ENCODE results near the gene ADAMTS3.

The ADAMTS3 gene

GRCh38 chr4:72352711-72353110, 216.3 kb downstream of the ADAMTS3 start:
- Histone ChIP-seq H3K4me1 (ENCODE audit: control insufficient read depth in 1 of 2, insufficient read depth in 1 of 2, low read depth in 1 of 2, low read length in 1 of 2) (no peaks in the 10 kb centered on the region), H3K9me3 (no peaks in the 10 kb centered on the region), H3K4me3 (ENCODE audit: low read depth in 1 of 2, low read length in 1 of 2) (no peak overlapping the region), H3K36me3 (no peaks in the 10 kb centered on the region), H3K27me3 (no peaks in the 10 kb centered on the region), H3K27ac (no peak overlapping the region)
- TF ChIP-seq CTCF (IDR thresholded peaks at IDR 0.05) = no peak

GRCh38 chr4:72351521-72351920, 217.5 kb downstream of the ADAMTS3 start:
- Histone ChIP-seq H3K36me3 (no peaks in the 10 kb centered on the region), H3K27me3 (no peaks in the 10 kb centered on the region), H3K4me3 (ENCODE audit: low read depth in 1 of 2, low read length in 1 of 2) (no peak overlapping the region), H3K27ac (no peak overlapping the region), H3K9me3 (no peaks in the 10 kb centered on the region), H3K4me1 (ENCODE audit: control insufficient read depth in 1 of 2, insufficient read depth in 1 of 2, low read depth in 1 of 2, low read length in 1 of 2) (no peaks in the 10 kb centered on the region)
- no peak for TF ChIP-seq CTCF (IDR thresholded peaks at IDR 0.05)

- no peak for TF ChIP-seq CTCF (IDR thresholded peaks at IDR 0.05)
- H3K27me3 ChIP-seq = no peaks in the 10 kb centered on the region
- H3K27ac ChIP-seq = no peak overlapping the region
- no peaks in the 10 kb centered on the region for H3K36me3 ChIP-seq
- no peak overlapping the region for H3K4me3 ChIP-seq (ENCODE audit: low read depth in 1 of 2, low read length in 1 of 2)
- H3K4me1 ChIP-seq (ENCODE audit: control insufficient read depth in 1 of 2, insufficient read depth in 1 of 2, low read depth in 1 of 2, low read length in 1 of 2) = no peaks in the 10 kb centered on the region
- H3K9me3 ChIP-seq = no peaks in the 10 kb centered on the region
Observed at GRCh38 chr4:72348701-72349100, 220.3 kb downstream of the ADAMTS3 start.

- no peak overlapping the region for H3K4me3 ChIP-seq (ENCODE audit: low read depth in 1 of 2, low read length in 1 of 2)
- no peaks in the 10 kb centered on the region for H3K27me3 ChIP-seq
- no peaks in the 10 kb centered on the region for H3K36me3 ChIP-seq
- no peak overlapping the region for H3K27ac ChIP-seq
- no peak for TF ChIP-seq CTCF (IDR thresholded peaks at IDR 0.05)
- H3K4me1 ChIP-seq (ENCODE audit: control insufficient read depth in 1 of 2, insufficient read depth in 1 of 2, low read depth in 1 of 2, low read length in 1 of 2) = no peaks in the 10 kb centered on the region
- H3K9me3 ChIP-seq = no peaks in the 10 kb centered on the region
Observed at GRCh38 chr4:72344418-72344817, 224.6 kb downstream of the ADAMTS3 start.

- Histone ChIP-seq H3K36me3 (no peaks in the 10 kb centered on the region), H3K4me3 (ENCODE audit: low read depth in 1 of 2, low read length in 1 of 2) (no peak overlapping the region), H3K4me1 (ENCODE audit: control insufficient read depth in 1 of 2, insufficient read depth in 1 of 2, low read depth in 1 of 2, low read length in 1 of 2) (no peaks in the 10 kb centered on the region), H3K27ac (no peak overlapping the region), H3K27me3 (no peaks in the 10 kb centered on the region), H3K9me3 (no peaks in the 10 kb centered on the region)
- no peak for TF ChIP-seq CTCF (IDR thresholded peaks at IDR 0.05)
Observed at GRCh38 chr4:72341432-72341820, 227.6 kb downstream of the ADAMTS3 start.

GRCh38 chr4:72340803-72341431, 228.1 kb downstream of the ADAMTS3 start:
- H3K9me3 ChIP-seq = no peaks in the 10 kb centered on the region
- H3K4me1 ChIP-seq (ENCODE audit: control insufficient read depth in 1 of 2, insufficient read depth in 1 of 2, low read depth in 1 of 2, low read length in 1 of 2) = no peaks in the 10 kb centered on the region
- TF ChIP-seq CTCF (IDR thresholded peaks at IDR 0.05) = no peak
- no peaks in the 10 kb centered on the region for H3K36me3 ChIP-seq
- H3K4me3 ChIP-seq (ENCODE audit: low read depth in 1 of 2, low read length in 1 of 2) = no peak overlapping the region
- H3K27ac ChIP-seq = no peak overlapping the region
- no peaks in the 10 kb centered on the region for H3K27me3 ChIP-seq

All from neutrophil (primary cell).